IMR-90 (cell line): Measurements from ENCODE around the gene KDELR1. TPM values are rescaled to one million over a fixed set of nuclear protein-coding genes. Genes with fewer than 3 reads are reported as not detected.

Experiments
- ATAC-seq: fragments of 200-7000 bp; cut with Tn5 transposase; 2 replicates; pipeline ENCODE4 v1.9.1; 2020; ENCODE audit warnings: low read depth, mild to moderate bottlenecking, moderate library complexity
- BruUV-seq: library from RNA; stranded (reverse); fragments of 400-500 nt; replicated peaks from 2 replicates; lab custom pipeline; 2021; lab: Mats Ljungman, UMichigan
- CTCF ChIA-PET: fragments of 300-600 bp; formaldehyde crosslinking; extraction: SDS; loops from one replicate; lab custom pipeline; 2021; ENCODE audit warnings: antibody characterized with exemption; lab: Yijun Ruan, JAX
- POLR2A ChIA-PET: fragments of 300-600 bp; sonication (Branson Sonifier 250); formaldehyde crosslinking; loops from one replicate; lab custom pipeline; 2022; ENCODE audit warnings: antibody characterized with exemption; ENCODE audit not compliant: unreplicated experiment; lab: Charles Lee
- DNase-seq: peaks from one replicate; pipeline ENCODE4 v3.0.0; 2013
- H2AFZ ChIP-seq: replicated peaks from 2 replicates; pipeline ENCODE3; 2013; ENCODE audit warnings: low read length, mild to moderate bottlenecking; ENCODE audit not compliant: poor library complexity
- H2AK5ac ChIP-seq: 2 replicates; pipeline ENCODE4 v1.6.1; 2013; ENCODE audit warnings: low read depth, low read length, inconsistent platforms
- H2AK9ac ChIP-seq: replicated peaks from 2 replicates; pipeline ENCODE3; 2013; ENCODE audit warnings: mild to moderate bottlenecking, low read depth, low read length, moderate library complexity; ENCODE audit not compliant: poor library complexity
- H2BK120ac ChIP-seq: 2 replicates; pipeline ENCODE4 v1.6.1; 2013; ENCODE audit warnings: low read depth, low read length, inconsistent platforms
- H2BK15ac ChIP-seq: 3 replicates; pipeline ENCODE4 v1.6.1; 2013; ENCODE audit warnings: low read depth, low read length, inconsistent platforms
- H2BK20ac ChIP-seq: 2 replicates; pipeline ENCODE4 v1.6.1; 2013; ENCODE audit warnings: low read depth, mild to moderate bottlenecking, inconsistent platforms, low read length, moderate library complexity
- H2BK5ac ChIP-seq: 2 replicates; pipeline ENCODE4 v1.6.1; 2013; ENCODE audit warnings: mild to moderate bottlenecking, low read depth, low read length, inconsistent platforms; ENCODE audit not compliant: poor library complexity, severe bottlenecking
- H3K14ac ChIP-seq: replicated peaks from 2 replicates; pipeline ENCODE4 v1.6.1; 2013; ENCODE audit warnings: low read depth, low read length, inconsistent platforms
- H3K18ac ChIP-seq: 2 replicates; pipeline ENCODE4 v1.6.1; 2013; ENCODE audit warnings: low read depth, low read length, control low read depth
- H3K23ac ChIP-seq: 2 replicates; pipeline ENCODE4 v1.6.1; 2013; ENCODE audit warnings: low read depth, low read length, inconsistent platforms
- H3K27ac ChIP-seq: 2 replicates; pipeline ENCODE4 v1.5.1; 2013; ENCODE audit warnings: mild to moderate bottlenecking, control low read depth, low read length; ENCODE audit not compliant: insufficient read depth
- H3K27me3 ChIP-seq: 2 replicates; pipeline ENCODE4 v1.6.1; 2013; ENCODE audit warnings: low read length; ENCODE audit not compliant: control insufficient read depth, insufficient read depth
- H3K36me3 ChIP-seq: 2 replicates; pipeline ENCODE4 v1.6.1; 2013; ENCODE audit warnings: low read length, mixed read lengths; ENCODE audit not compliant: control insufficient read depth, insufficient read depth
- H3K4ac ChIP-seq: 2 replicates; pipeline ENCODE4 v1.6.1; 2013; ENCODE audit warnings: low read depth, low read length, inconsistent platforms
- H3K4me1 ChIP-seq: 2 replicates; pipeline ENCODE4 v1.6.1; 2013; ENCODE audit warnings: low read length, mixed read lengths; ENCODE audit not compliant: control insufficient read depth, insufficient read depth
- H3K4me2 ChIP-seq: 2 replicates; pipeline ENCODE4 v1.6.1; 2013; ENCODE audit warnings: low read depth, mild to moderate bottlenecking, control low read depth, low read length, moderate library complexity
- H3K4me3 ChIP-seq: 2 replicates; pipeline ENCODE4 v1.5.1; 2013; ENCODE audit warnings: low read depth, mild to moderate bottlenecking, control low read depth, low read length, moderate library complexity; ENCODE audit not compliant: insufficient read depth
- H3K56ac ChIP-seq: 2 replicates; pipeline ENCODE4 v1.6.1; 2013; ENCODE audit warnings: low read length, inconsistent platforms; ENCODE audit not compliant: insufficient read depth; ENCODE audit errors: extremely low read depth
- H3K79me1 ChIP-seq, 2 experiments: 2 replicates each; pipeline ENCODE4 v1.6.1; 2013; ENCODE audit warnings: low read length in 2 of 2, inconsistent platforms in 1 of 2, low read depth in 1 of 2
- H3K9ac ChIP-seq: 2 replicates; pipeline ENCODE4 v1.6.1; 2013; ENCODE audit warnings: low read depth, low read length, control low read depth
- H3K9me1 ChIP-seq: 2 replicates; pipeline ENCODE4 v1.6.1; 2013; ENCODE audit warnings: low read length, inconsistent platforms; ENCODE audit not compliant: insufficient read depth
- H3K9me3 ChIP-seq: 2 replicates; pipeline ENCODE4 v1.6.1; 2013; ENCODE audit warnings: low read length; ENCODE audit not compliant: control insufficient read depth, insufficient read depth
- H4K20me1 ChIP-seq: 2 replicates; pipeline ENCODE4 v1.6.1; 2013; ENCODE audit warnings: low read length, inconsistent platforms; ENCODE audit not compliant: insufficient read depth
- H4K5ac ChIP-seq: 2 replicates; pipeline ENCODE4 v1.6.1; 2013; ENCODE audit warnings: mild to moderate bottlenecking, low read depth, low read length, control low read depth
- H4K8ac ChIP-seq, 2 experiments: 2 replicates each; pipeline ENCODE4 v1.6.1; 2013; ENCODE audit warnings: low read depth in 2 of 2, low read length in 2 of 2, control low read depth in 1 of 2, inconsistent platforms in 1 of 2
- H4K91ac ChIP-seq: 2 replicates; pipeline ENCODE4 v1.6.1; 2013; ENCODE audit warnings: low read depth, low read length, inconsistent platforms; ENCODE audit not compliant: insufficient read depth
- BHLHE40 ChIP-seq: fragments of 150-350 bp; IDR thresholded peaks from 2 replicates; pipeline ENCODE4 v1.6.1; 2016; ENCODE audit warnings: mild to moderate bottlenecking, low read depth, low read length
- CEBPB ChIP-seq: IDR thresholded peaks from 2 replicates; pipeline ENCODE4 v1.6.1; 2012; ENCODE audit warnings: low read depth, low read length, improper control_type of control experiment
- CHD1 ChIP-seq: IDR thresholded peaks from 2 replicates; pipeline ENCODE4 v1.6.1; 2012; ENCODE audit warnings: low read depth, low read length, improper control_type of control experiment
- FOS ChIP-seq: fragments of 150-350 bp; IDR thresholded peaks from 2 replicates; pipeline ENCODE4 v1.6.1; 2016; ENCODE audit warnings: low read depth, low read length
- MAFK ChIP-seq: IDR thresholded peaks from 2 replicates; pipeline ENCODE4 v1.6.1; 2012; ENCODE audit warnings: low read depth, low read length, improper control_type of control experiment
- MAZ ChIP-seq: IDR thresholded peaks from 2 replicates; pipeline ENCODE4 v1.6.1; 2012; ENCODE audit warnings: low read depth, mild to moderate bottlenecking, low read length, improper control_type of control experiment, moderate library complexity, borderline replicate concordance
- MXI1 ChIP-seq: IDR thresholded peaks from 2 replicates; pipeline ENCODE4 v1.6.1; 2012; ENCODE audit warnings: low read depth, mild to moderate bottlenecking, low read length, moderate library complexity, borderline replicate concordance
- NFE2L2 ChIP-seq: fragments of 150-350 bp; IDR thresholded peaks from 2 replicates; pipeline ENCODE4 v1.6.1; 2016; ENCODE audit warnings: low read depth, mild to moderate bottlenecking, low read length
- POLR2A ChIP-seq: IDR thresholded peaks from 2 replicates; pipeline ENCODE4 v1.6.1; 2012; ENCODE audit warnings: mild to moderate bottlenecking, low read depth, low read length
- RAD21 ChIP-seq: IDR thresholded peaks from 2 replicates; pipeline ENCODE4 v1.6.1; 2012; ENCODE audit warnings: low read length, improper control_type of control experiment
- RCOR1 ChIP-seq: IDR thresholded peaks from 2 replicates; pipeline ENCODE4 v1.6.1; 2012; ENCODE audit warnings: mild to moderate bottlenecking, low read length, improper control_type of control experiment; ENCODE audit not compliant: insufficient replicate concordance
- RFX5 ChIP-seq: IDR thresholded peaks from 2 replicates; pipeline ENCODE4 v1.8.0; 2012; ENCODE audit warnings: low read depth, mild to moderate bottlenecking, low read length, moderate library complexity
- SMC3 ChIP-seq: fragments of 150-350 bp; IDR thresholded peaks from 2 replicates; pipeline ENCODE4 v1.6.1; 2016; ENCODE audit warnings: low read depth, mild to moderate bottlenecking, antibody characterized with exemption, low read length, moderate library complexity
- WGBS, 2 experiments: methylation state at CpG; one replicate each; pipeline versions ENCODE4 v1.1.5 to v1.1.7; 2013; ENCODE audit warnings: missing lambda C conversion rate in 2 of 2; ENCODE audit not compliant: insufficient read length in 1 of 2; ENCODE audit errors: extremely low coverage in 2 of 2; 5-methylcytosine and 5-hydroxymethylcytosine counted together
- dilution Hi-C: fragments of 300-500 bp; cut with HindIII; formaldehyde crosslinking; loops from one replicate; pipeline ENCODE4 v1.14.3; 2018; ENCODE audit warnings: low sequenced_read_pairs; ENCODE audit not compliant: unreplicated experiment
- in situ Hi-C: fragments of 300-500 bp; cut with MboI; formaldehyde crosslinking; loops from 3 replicates; pipeline ENCODE4 v1.14.3; 2019; ENCODE audit warnings: low sequenced_read_pairs, inconsistent platforms, mixed read lengths
- intact Hi-C: fragments of 100-400 bp; cut with micrococcal nuclease; formaldehyde crosslinking; loops from 2 replicates; pipeline ENCODE4 v1.10.0; 2022
- polyA plus RNA-seq, 3 experiments: library from polyadenylated mRNA; depleted of rRNA; stranded (reverse); fragments of >200 nt; gene quantifications; 2 replicates each; pipeline ENCODE4 v1.2.3, GENCODE V29; 2012; ENCODE audit warnings: low replicate concordance in 1 of 3
- total RNA-seq: library from RNA; depleted of rRNA; stranded (reverse); fragments of >200 nt; gene quantifications from 2 replicates; pipeline ENCODE4 v1.2.3, GENCODE V29; 2012
- TF ChIP-seq, protein P1 (sequence below): fragments of 150-350 bp; IDR thresholded peaks from 2 replicates; pipeline ENCODE4 v1.6.1; 2017; ENCODE audit warnings: mild to moderate bottlenecking, antibody characterized with exemption, low read length, low read depth
- TF ChIP-seq, protein P2 (sequence below): conservative IDR thresholded peaks from 2 replicates; pipeline ENCODE4 v1.5.1; 2012; ENCODE audit warnings: mild to moderate bottlenecking, low read depth, low read length, improper control_type of control experiment
- TF ChIP-seq, protein P3 (sequence below): fragments of 150-350 bp; IDR thresholded peaks from 2 replicates; pipeline ENCODE4 v1.6.1; 2016; ENCODE audit warnings: low read depth, mild to moderate bottlenecking, low read length, moderate library complexity, borderline replicate concordance

KDELR1 gene
- total and polyA plus RNA-seq, 2 of the 4 experiments (the other 2 are of a cell fraction), result 58.8 to 180 TPM

DNA sequence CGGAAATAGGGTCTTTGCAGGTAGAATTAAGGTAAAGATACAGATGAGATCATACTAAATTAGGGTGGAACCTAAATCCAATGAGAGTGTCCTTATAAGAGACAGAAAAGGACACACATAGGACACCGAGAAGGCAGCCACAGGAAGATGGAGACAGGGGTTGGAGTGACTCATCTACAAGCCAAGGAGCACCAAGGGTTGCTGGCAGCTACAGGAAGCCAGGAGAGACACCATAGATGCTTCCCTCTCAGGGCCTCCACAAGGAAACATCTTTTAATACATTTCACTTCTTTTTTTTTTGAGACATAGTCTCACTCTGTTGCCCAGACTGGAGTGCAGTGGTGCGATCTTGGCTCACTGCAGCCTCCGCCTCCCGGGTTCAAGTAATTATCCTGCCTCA lies 37.7 kb downstream of the KDELR1 start:
- no peaks in the 10 kb centered on the region for H4K20me1 ChIP-seq
- no peak overlapping the region for H3K18ac ChIP-seq
- H2BK15ac ChIP-seq, result no peak overlapping the region
- H4K5ac ChIP-seq, result no peak overlapping the region
- no peak overlapping the region for H3K23ac ChIP-seq
- no peak overlapping the region for H3K4me3 ChIP-seq
- no peaks in the 10 kb centered on the region for H3K27me3 ChIP-seq
- H3K9ac ChIP-seq, result no peak overlapping the region
- no peak overlapping the region for H2BK120ac ChIP-seq
- H2AK5ac ChIP-seq, result no peak overlapping the region
- H3K14ac ChIP-seq, result no peak overlapping the region
- no peak overlapping the region for H3K4ac ChIP-seq
- DNase-seq (peak; percentile 33), ATAC-seq (no peak)
- H3K36me3 ChIP-seq, result no peaks in the 10 kb centered on the region
- H2AFZ ChIP-seq, result no peak overlapping the region
- dilution Hi-C loops, result no loop called here
- H3K79me1 ChIP-seq, result no peaks in the 10 kb centered on the region
- WGBS, 2 experiments, result 100% methylated on average over 3 of the region's 5 CpGs; no CpG with 5 or more reads in 1 of the 2 experiments
- TF ChIP-seq, protein P1, sequence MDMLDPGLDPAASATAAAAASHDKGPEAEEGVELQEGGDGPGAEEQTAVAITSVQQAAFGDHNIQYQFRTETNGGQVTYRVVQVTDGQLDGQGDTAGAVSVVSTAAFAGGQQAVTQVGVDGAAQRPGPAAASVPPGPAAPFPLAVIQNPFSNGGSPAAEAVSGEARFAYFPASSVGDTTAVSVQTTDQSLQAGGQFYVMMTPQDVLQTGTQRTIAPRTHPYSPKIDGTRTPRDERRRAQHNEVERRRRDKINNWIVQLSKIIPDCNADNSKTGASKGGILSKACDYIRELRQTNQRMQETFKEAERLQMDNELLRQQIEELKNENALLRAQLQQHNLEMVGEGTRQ, result no peak
- TF ChIP-seq, protein P2, sequence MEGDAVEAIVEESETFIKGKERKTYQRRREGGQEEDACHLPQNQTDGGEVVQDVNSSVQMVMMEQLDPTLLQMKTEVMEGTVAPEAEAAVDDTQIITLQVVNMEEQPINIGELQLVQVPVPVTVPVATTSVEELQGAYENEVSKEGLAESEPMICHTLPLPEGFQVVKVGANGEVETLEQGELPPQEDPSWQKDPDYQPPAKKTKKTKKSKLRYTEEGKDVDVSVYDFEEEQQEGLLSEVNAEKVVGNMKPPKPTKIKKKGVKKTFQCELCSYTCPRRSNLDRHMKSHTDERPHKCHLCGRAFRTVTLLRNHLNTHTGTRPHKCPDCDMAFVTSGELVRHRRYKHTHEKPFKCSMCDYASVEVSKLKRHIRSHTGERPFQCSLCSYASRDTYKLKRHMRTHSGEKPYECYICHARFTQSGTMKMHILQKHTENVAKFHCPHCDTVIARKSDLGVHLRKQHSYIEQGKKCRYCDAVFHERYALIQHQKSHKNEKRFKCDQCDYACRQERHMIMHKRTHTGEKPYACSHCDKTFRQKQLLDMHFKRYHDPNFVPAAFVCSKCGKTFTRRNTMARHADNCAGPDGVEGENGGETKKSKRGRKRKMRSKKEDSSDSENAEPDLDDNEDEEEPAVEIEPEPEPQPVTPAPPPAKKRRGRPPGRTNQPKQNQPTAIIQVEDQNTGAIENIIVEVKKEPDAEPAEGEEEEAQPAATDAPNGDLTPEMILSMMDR, result no peak
- TF ChIP-seq, protein P3, sequence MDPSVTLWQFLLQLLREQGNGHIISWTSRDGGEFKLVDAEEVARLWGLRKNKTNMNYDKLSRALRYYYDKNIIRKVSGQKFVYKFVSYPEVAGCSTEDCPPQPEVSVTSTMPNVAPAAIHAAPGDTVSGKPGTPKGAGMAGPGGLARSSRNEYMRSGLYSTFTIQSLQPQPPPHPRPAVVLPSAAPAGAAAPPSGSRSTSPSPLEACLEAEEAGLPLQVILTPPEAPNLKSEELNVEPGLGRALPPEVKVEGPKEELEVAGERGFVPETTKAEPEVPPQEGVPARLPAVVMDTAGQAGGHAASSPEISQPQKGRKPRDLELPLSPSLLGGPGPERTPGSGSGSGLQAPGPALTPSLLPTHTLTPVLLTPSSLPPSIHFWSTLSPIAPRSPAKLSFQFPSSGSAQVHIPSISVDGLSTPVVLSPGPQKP, result no peak
- no peak for TF ChIP-seq NFE2L2
- TF ChIP-seq SMC3, result no peak
- no peak for TF ChIP-seq MXI1
- TF ChIP-seq MAFK, result no peak
- TF ChIP-seq CHD1, result no peak
- TF ChIP-seq CEBPB, result no peak
- TF ChIP-seq RFX5, result no peak
- TF ChIP-seq POLR2A, result no peak
- no peak for TF ChIP-seq MAZ
- no peak for TF ChIP-seq BHLHE40
- TF ChIP-seq RAD21, result no peak
- TF ChIP-seq FOS, result no peak
- no peak for TF ChIP-seq RCOR1
- in situ Hi-C loops, result no loop called here
- BruUV-seq, result no TSS peak
- H4K8ac ChIP-seq, result no peak overlapping the region
- no peak overlapping the region for H2BK5ac ChIP-seq
- no peak overlapping the region for H2AK9ac ChIP-seq
- no peak overlapping the region for H3K4me2 ChIP-seq
- H3K4me1 ChIP-seq, result no peaks in the 10 kb centered on the region
- H3K56ac ChIP-seq, result no peak overlapping the region
- ChIA-PET POLR2A (no interaction called here), CTCF (no interaction called here)
- H3K9me1 ChIP-seq, result peaks cover 10% of the 10 kb centered on the region; the same call in 1 of the 2 replicates
- no peak overlapping the region for H4K91ac ChIP-seq
- H3K27ac ChIP-seq, result no peak overlapping the region
- intact Hi-C loops, result no loop called here
- H3K9me3 ChIP-seq, result no peaks in the 10 kb centered on the region
- H2BK20ac ChIP-seq, result no peak overlapping the region
